Smooth muscle cell of the umbilical artery (primary cell): ENCODE data around the gene RNU5D-1. TPM values are rescaled to one million over a fixed set of nuclear protein-coding genes. Genes with fewer than 3 reads are reported as not detected.

Experiments used
- total RNA-seq: library from RNA; depleted of rRNA; stranded (reverse); fragments of >200 nt; gene quantifications from 2 replicates; pipeline ENCODE4 v1.2.3, GENCODE V29; 2014

RNU5D-1 gene
- total RNA-seq, result not detected in 2 replicates

GRCh38 chr1:44730741-44731512, at the start of gene RNU5D-1:
Gene RNU5D-1, minus strand, starts transcription at chr1:44731170.

GRCh38 chr1:44775078-44775929, 44.3 kb upstream of the RNU5D-1 start, which contains the start of gene RPS8:
Gene RPS8, plus strand, starts transcription at chr1:44775540. Its CDS starts 57 bp downstream, at chr1:44775597.

GRCh38 chr1:44739307-44740178, 8.6 kb upstream of the RNU5D-1 start, which contains the start of gene KIF2C:
Gene KIF2C, plus strand, starts transcription at chr1:44739837. Its CDS starts 96 bp downstream, at chr1:44739933.

Other genes with a start within 250 kb of the RNU5D-1 start
- 1.8 and 2.9 TPM in 2 replicates for gene TMEM53, start 56.7 kb downstream of the RNU5D-1 start, total RNA-seq
- 0.59 and 1.2 TPM in 2 replicates for gene ARMH1, start 56.5 kb downstream of the RNU5D-1 start, total RNA-seq
- gene KIF2C, start 8.7 kb upstream of the RNU5D-1 start, total RNA-seq, result 2.1 and 19.1 TPM in 2 replicates
- gene RPS8, start 44.4 kb upstream of the RNU5D-1 start, total RNA-seq, result 927 and 1,770 TPM in 2 replicates
- gene BEST4, start 57.0 kb upstream of the RNU5D-1 start, total RNA-seq, result under 0.01 TPM in 1 of 2 replicates, not detected in the other
- 27.0 and 52.4 TPM in 2 replicates for gene PLK3, start 69.2 kb upstream of the RNU5D-1 start, total RNA-seq
- not detected in 2 replicates for gene DYNLT4, start 76.2 kb upstream of the RNU5D-1 start, total RNA-seq
- 11.9 and 17.0 TPM in 2 replicates for gene BTBD19, start 77.4 kb upstream of the RNU5D-1 start, total RNA-seq
- gene PTCH2, start 112.1 kb upstream of the RNU5D-1 start, total RNA-seq, result under 0.01 and 0.05 TPM in 2 replicates